ENCODE results near the gene SLC25A19.
"Not testable (repeated sequence)": the region's sequence is repeated elsewhere in the genome, so short reads cannot be mapped to it uniquely, and the experiment has no call there.

Gene SLC25A19

GRCh38 chr17:75267411-75268232 lies 21.6 kb downstream of the SLC25A19 start:
- DNase-seq (ENCODE audit: low spot score), result no peak

DNA sequence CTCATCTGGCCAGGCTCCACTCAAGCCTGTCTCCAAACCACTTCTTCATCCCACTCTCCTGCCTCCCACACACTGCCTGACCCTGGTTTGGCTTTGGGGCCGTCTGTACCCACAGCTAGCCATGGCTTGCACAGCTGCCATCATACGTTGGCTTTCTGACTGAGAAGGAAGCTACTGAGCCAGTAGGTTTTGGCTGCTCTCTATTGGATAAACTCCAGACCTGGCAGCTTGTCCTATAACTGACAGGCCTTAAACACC lies 22.2 kb downstream of the SLC25A19 start:
- no peak for DNase-seq (ENCODE audit: low spot score)

DNA sequence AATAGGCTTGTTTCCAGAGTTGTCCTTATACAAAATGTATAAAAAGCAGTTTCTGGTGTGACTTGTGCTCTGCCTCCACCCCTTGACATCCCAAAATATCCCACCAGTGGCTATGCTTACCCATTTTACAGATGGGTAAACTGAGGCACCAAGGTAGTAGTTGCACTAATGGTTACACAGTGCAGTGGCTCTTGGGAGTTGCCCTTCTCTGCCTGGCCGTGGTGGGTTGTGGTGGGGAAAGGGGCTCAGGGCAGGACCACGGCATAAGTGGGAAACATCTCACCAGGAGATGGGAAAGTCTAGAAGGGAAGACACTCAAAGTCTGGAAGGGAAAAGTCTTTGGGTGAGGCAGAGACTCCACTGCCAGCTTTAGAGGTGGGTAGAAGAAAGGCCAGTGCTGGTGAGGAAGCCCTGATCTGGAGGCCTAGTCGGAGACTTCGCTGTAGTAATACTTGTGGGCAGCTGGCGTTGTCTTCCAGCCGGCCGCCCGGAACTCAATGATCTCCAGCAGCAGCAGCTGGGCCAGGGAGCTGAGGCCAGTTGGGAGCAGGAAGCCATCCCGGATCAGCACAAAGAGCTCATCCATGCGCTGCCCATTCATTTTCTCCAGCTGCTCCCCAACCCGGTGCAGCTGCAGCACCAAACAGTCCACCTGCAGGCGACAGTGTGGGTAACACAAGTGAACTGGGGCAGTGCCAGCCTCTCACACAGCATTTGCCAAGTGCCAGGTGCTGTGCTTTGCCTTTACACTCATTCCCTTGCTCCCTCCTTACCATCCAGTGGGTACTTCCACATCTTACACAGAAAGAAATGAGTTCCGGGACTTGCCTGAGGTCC lies 22.7 kb downstream of the SLC25A19 start:
- DNase-seq (ENCODE audit: low spot score), result no peak

DNA sequence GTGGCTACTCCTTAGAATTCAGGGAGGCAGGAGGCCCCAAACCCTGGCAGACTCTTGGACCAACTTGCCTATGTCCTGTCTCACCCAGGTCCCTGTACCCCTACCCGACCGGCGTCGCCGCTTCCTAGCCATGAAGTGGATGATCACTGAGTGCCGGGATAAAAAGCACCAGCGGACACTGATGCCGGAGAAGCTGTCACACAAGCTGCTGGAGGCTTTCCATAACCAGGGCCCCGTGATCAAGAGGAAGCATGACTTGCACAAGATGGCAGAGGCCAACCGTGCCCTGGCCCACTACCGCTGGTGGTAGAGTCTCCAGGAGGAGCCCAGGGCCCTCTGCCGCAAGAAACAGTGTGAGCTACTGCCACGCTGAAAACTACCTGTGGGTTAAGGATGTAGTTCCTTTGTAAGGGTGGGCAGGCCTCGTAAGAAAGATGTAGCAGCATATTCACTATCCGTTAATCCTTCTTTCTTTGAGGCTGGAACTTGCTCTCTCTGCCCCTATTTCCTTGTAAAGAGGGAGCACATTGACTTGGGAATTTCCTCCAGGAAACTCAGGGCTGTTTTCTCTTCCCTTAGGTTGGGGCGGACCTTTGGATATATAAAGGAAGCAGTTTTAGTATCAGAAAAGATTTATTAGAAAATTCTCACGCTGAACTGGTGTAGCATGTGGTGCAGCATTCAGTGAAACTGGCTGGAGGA lies 23.5 kb downstream of the SLC25A19 start:
- no peak for DNase-seq (ENCODE audit: low spot score)

DNA sequence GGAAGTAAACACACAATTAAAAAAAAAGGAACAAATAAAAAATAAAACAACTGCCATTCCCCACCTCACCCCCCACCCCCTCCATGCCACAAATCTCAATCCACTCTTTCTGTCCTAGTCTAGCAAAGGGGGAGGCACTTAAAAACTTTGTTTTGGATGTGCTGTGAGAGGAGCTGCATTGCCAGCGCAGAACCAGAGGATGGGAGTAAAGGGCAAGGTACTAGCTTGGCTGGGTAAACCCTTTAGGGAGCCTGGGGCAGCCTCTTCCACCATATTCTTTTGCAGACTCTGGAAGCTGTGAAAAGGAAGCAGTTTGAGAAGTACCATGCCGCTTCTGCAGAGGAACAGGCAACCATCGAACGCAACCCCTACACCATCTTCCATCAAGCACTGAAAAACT lies 26.2 kb downstream of the SLC25A19 start:
- DNase-seq (ENCODE audit: low spot score), result peak; percentile 52

- no peak for DNase-seq (ENCODE audit: low spot score)
Observed at GRCh38 chr17:75262112-75262606, 27.1 kb downstream of the SLC25A19 start.

DNA sequence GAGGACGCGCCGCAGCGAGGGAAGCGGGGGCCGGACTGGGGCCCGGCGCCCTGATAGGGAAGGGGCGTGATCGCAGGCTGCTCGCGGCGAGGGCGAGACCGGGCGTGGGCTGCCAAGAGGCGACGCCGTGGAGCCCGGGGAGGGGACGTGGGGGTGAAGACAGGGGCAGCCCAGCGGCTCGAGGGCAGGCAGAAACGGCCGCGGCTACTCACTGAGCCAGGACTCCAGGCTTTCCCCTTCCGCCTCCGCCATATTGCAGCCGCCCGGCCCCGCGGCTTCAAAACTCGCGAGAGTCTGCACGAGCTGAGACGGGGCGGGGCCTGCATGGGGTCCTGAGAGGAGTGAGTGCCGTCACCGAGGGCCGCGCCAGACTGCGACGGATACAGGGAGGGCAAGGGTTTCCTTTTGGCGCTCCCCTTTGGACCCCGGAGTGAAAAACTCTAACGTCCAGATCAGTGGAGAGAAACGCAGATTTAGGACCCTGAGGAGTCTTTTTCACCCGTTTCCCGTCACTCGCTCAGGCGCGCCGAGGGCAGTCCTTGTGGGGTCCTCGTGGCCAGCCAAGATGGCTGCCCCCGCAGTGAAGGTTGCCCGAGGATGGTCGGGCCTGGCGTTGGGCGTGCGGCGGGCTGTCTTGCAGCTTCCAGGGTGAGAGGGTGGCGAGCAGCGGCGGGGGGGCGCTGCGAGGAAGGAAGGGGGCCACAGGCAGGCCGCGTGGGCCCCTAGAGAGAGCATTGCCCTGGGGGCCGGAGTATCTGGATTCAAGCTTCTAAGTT lies 27.7 kb downstream of the SLC25A19 start, which contains the start of the genes GGA3 and MRPS7:
GGA3 (minus strand) TSS at position 271 of the 776 bp plus-strand sequence; CDS start at position 252, 19 bp downstream.
MRPS7 (plus strand) TSS at position 544 of the 776 bp plus-strand sequence; CDS start at position 566, 22 bp downstream.
- DNase-seq (ENCODE audit: low spot score), result peak; percentile 92

- peak; percentile 40 for DNase-seq (ENCODE audit: low spot score)
Observed at GRCh38 chr17:75260641-75261335, 28.4 kb downstream of the SLC25A19 start.

GRCh38 chr17:75257228-75257627 lies 32.0 kb downstream of the SLC25A19 start:
- DNase-seq (ENCODE audit: low spot score), result not testable (repeated sequence)

DNA sequence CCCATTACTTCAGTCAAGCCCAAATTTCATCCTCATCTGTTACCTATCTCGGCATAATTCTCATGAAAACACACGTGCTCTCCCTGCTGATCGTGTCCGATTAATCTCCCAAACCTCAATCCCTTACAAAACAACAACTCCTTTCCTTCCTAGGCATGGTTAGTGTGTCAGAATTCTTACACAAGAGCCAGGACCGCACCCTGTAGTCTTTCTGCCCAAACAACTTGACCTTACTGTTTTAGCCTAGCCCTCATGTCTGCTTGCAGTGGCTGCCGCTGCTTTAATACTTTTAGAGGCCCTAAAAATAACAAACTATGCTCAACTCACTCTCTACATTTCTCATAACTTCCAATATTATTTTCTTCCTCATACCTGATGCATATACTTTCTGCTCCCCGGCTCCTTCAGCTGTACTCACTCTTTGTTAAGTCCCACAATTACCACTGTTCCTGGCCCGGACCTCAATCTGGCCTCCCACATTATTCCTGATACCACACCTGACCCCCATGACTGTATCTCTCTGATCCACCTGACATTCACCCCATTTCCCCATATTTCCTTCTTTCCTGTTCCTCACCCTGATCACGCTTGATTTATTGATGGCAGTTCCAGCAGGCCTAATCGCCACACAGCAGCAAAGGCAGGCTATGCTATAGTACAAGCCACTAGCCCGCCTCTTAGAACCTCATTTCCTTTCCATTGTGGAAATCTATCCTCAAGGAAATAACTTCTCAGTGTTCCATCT lies 33.1 kb downstream of the SLC25A19 start:
- not testable (repeated sequence) for DNase-seq (ENCODE audit: low spot score)

- DNase-seq (ENCODE audit: low spot score), result no peak
Observed at GRCh38 chr17:75252039-75252816, 37.0 kb downstream of the SLC25A19 start.

DNA sequence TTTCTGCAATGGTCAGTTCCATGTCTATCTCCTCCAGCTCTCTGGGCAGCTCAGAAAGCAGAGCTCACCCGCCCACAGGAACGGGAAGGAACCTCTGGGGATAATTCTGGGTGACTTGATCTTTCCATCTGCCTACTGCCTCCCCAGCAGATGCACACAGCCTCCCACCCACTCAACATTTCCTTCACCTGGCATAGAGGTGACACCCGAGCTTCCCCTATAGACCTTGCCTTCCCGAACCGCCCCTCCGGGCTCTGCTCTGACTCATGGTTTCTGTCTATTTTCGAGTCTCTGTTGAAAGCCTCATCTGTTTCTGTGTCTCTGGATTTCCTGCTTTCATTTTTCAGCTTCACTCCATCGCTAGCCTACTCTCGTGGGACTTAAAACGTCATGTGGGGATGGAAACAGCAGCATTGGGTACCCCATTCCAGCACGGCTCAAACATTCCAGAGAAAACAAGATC lies 39.2 kb downstream of the SLC25A19 start:
- DNase-seq (ENCODE audit: low spot score), result no peak

GRCh38 chr17:75249564-75249963 lies 39.7 kb downstream of the SLC25A19 start:
- no peak for DNase-seq (ENCODE audit: low spot score)

DNA sequence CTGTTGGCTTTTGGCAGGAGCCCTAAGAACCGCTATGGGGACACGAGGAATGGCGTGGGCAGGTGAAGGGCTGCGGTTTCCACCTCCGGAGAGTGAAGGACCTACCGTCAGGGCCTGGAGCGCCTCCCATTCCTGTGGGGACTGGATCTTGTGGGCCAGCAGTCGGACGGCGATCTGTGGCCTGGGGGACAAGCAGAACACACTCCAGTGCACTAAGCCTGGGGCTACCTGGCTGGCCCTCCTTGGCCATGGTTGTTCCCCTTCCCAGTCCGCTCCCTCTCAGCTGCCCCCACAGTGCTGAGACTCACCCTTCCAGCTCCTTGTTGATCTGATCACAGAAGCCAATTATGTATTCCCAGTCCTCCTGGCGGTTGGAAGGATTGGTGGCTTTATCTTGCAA lies 42.8 kb downstream of the SLC25A19 start:
- DNase-seq (ENCODE audit: low spot score), result no peak

GRCh38 chr17:75245011-75245410 lies 44.2 kb downstream of the SLC25A19 start:
- no peak for DNase-seq (ENCODE audit: low spot score)

GRCh38 chr17:75244133-75244866 lies 44.9 kb downstream of the SLC25A19 start:
- no peak for DNase-seq (ENCODE audit: low spot score)

- no peak for DNase-seq (ENCODE audit: low spot score)
Observed at GRCh38 chr17:75242461-75243042, 46.7 kb downstream of the SLC25A19 start.

GRCh38 chr17:75241996-75242460 lies 47.2 kb downstream of the SLC25A19 start:
- peak; percentile 53 for DNase-seq (ENCODE audit: low spot score)
